ENCODE data around the gene ARHGAP21. TPM values are rescaled to one million over a fixed set of nuclear protein-coding genes. Genes with fewer than 3 reads are reported as not detected.

ARHGAP21 gene
- polyA plus RNA-seq, 3 donors from 2014 or later: 0.43 to 4.4 (median 3.1) TPM

- H3K9me3 Mint-ChIP-seq: no peaks in the 10 kb centered on the region
- no peak for DNase-seq
- H3K27me3 Mint-ChIP-seq (ENCODE audit: low read depth in 3 of 3): peaks cover 0 to 4% (median 0%) of the 10 kb centered on the region in 3 donors
- H3K36me3 Mint-ChIP-seq: no peaks in the 10 kb centered on the region
- no peak overlapping the region for H3K27ac Mint-ChIP-seq
- peaks cover 22 to 23% of the 10 kb centered on the region in 2 donors for H3K4me1 Mint-ChIP-seq
- no peak overlapping the region for H3K4me3 Mint-ChIP-seq
These were observed 5.4 kb downstream of the ARHGAP21 start for GRCh38 chr10:24718031-24718855.

- H3K27me3 Mint-ChIP-seq (ENCODE audit: low read depth in 3 of 3): no peaks in the 10 kb centered on the region
- no peaks in the 10 kb centered on the region for H3K9me3 Mint-ChIP-seq
- DNase-seq: no peak
- H3K36me3 Mint-ChIP-seq: no peaks in the 10 kb centered on the region
- H3K4me1 Mint-ChIP-seq: peaks cover 10 to 12% of the 10 kb centered on the region in 2 donors
- no peak overlapping the region for H3K4me3 Mint-ChIP-seq
- no peak overlapping the region for H3K27ac Mint-ChIP-seq
These were observed 7.4 kb downstream of the ARHGAP21 start for GRCh38 chr10:24716295-24716694.

DNA sequence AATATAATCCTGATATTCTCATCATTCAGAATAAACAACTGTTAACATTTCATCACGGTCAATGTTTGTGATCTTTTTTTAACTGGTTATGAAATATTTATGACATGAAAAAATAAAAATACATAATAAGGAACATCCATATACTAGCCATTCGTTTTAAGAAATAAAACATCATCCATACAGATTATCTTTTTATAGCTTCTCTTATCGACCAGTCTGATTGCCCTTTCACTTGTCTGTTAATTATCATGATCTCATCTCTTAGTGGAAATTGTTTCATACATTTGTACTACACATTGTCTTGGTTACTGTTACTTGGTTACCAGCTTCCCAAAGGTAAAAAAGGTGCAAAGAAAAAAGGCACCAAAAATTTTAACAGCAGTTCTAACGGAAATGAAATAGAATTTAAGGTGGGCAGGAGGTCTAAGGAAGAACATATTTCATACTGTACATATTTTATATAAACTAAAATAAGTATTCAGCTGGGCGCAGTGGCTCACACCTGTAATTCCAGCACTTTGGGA lies 8.4 kb downstream of the ARHGAP21 start:
- Mint-ChIP-seq H3K4me1 (peaks cover 0 to 4% of the 10 kb centered on the region in 2 donors), H3K27me3 (ENCODE audit: low read depth in 3 of 3) (no peaks in the 10 kb centered on the region), H3K27ac (no peak overlapping the region), H3K9me3 (no peaks in the 10 kb centered on the region), H3K36me3 (peaks cover 0 to 3% (median 0%) of the 10 kb centered on the region in 3 donors), H3K4me3 (no peak overlapping the region)
- DNase-seq: no peak

GRCh38 chr10:24713086-24713485 lies 10.6 kb downstream of the ARHGAP21 start:
- Mint-ChIP-seq H3K9me3 (no peaks in the 10 kb centered on the region), H3K36me3 (peaks cover 0 to 5% (median 0%) of the 10 kb centered on the region in 3 donors), H3K27me3 (ENCODE audit: low read depth in 3 of 3) (no peaks in the 10 kb centered on the region), H3K4me1 (peaks cover 0 to 1% of the 10 kb centered on the region in 2 donors), H3K27ac (no peak overlapping the region), H3K4me3 (no peak overlapping the region)
- DNase-seq: no peak

DNA sequence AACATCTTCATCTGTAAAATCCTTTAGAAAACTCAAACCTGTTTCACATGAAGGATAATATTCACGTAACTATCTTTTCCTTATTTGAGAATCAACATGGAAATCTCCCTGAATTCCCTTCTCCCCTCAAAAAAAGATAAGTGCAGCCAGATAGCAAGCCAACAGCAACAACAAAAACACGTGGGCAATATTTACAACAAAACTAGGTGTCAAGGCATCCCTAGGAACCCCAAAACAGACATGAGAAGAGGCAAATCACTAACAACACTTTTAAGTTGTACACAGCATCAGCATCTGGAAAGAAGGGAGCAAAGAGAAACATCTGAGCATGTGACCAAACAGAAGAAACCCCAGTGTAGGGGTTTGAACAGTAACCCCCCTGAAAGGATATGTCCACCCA lies 12.2 kb downstream of the ARHGAP21 start:
- H3K27ac Mint-ChIP-seq: no peak overlapping the region
- H3K4me3 Mint-ChIP-seq: no peak overlapping the region
- DNase-seq: no peak
- peaks cover 0 to 5% (median 0%) of the 10 kb centered on the region in 3 donors for H3K36me3 Mint-ChIP-seq
- H3K27me3 Mint-ChIP-seq (ENCODE audit: low read depth in 3 of 3): no peaks in the 10 kb centered on the region
- H3K9me3 Mint-ChIP-seq: no peaks in the 10 kb centered on the region
- H3K4me1 Mint-ChIP-seq: peaks cover 0 to 1% of the 10 kb centered on the region in 2 donors

- no peaks in the 10 kb centered on the region for H3K27me3 Mint-ChIP-seq (ENCODE audit: low read depth in 3 of 3)
- H3K4me1 Mint-ChIP-seq: peaks cover 0 to 3% of the 10 kb centered on the region in 2 donors
- no peak overlapping the region for H3K4me3 Mint-ChIP-seq
- no peak for DNase-seq
- no peaks in the 10 kb centered on the region for H3K9me3 Mint-ChIP-seq
- H3K36me3 Mint-ChIP-seq: peaks cover 0 to 5% (median 0%) of the 10 kb centered on the region in 3 donors
- no peak overlapping the region for H3K27ac Mint-ChIP-seq
These were observed 15.6 kb downstream of the ARHGAP21 start for GRCh38 chr10:24708081-24708480.

DNA sequence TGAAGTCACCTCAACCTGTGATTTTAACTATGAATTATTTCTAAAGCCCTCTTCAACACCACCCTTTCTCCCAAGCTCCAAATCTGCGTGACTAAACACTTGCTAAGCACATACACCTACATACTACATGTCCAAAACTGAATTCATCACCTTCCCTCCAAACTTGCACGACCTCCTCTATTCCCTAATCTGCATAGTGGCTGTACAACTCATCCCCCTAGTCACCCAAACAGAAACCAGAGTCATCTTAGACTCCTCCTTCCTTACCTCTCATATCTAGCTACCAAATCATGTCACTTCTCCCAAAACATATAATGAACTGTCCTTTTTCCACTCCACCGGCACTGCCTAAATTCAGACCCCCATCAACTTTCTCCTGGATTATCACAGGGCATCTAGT lies 16.2 kb downstream of the ARHGAP21 start:
- Mint-ChIP-seq H3K36me3 (peaks cover 0 to 5% (median 0%) of the 10 kb centered on the region in 3 donors), H3K27ac (no peak overlapping the region), H3K9me3 (no peaks in the 10 kb centered on the region), H3K4me3 (no peak overlapping the region), H3K4me1 (peaks cover 0 to 3% of the 10 kb centered on the region in 2 donors), H3K27me3 (ENCODE audit: low read depth in 3 of 3) (no peaks in the 10 kb centered on the region)
- DNase-seq: no peak

- DNase-seq: no peak
These were observed 17.1 kb downstream of the ARHGAP21 start for GRCh38 chr10:24706479-24707118.

GRCh38 chr10:24703700-24704099 lies 20.0 kb downstream of the ARHGAP21 start:
- DNase-seq: no peak
- H3K4me3 Mint-ChIP-seq: no peak overlapping the region
- peaks cover 10 to 15% of the 10 kb centered on the region in 2 donors for H3K4me1 Mint-ChIP-seq
- H3K27me3 Mint-ChIP-seq (ENCODE audit: low read depth in 3 of 3): peaks cover 0 to 1% (median 0%) of the 10 kb centered on the region in 3 donors
- no peaks in the 10 kb centered on the region for H3K36me3 Mint-ChIP-seq
- no peaks in the 10 kb centered on the region for H3K9me3 Mint-ChIP-seq
- no peak overlapping the region for H3K27ac Mint-ChIP-seq

More at GRCh38 chr10:24706479-24707118, 17.1 kb downstream of the ARHGAP21 start:
- no peak overlapping the region for H3K4me3 Mint-ChIP-seq
- peaks cover 5 to 6% of the 10 kb centered on the region in 2 donors for H3K4me1 Mint-ChIP-seq
- H3K27me3 Mint-ChIP-seq (ENCODE audit: low read depth in 3 of 3): no peaks in the 10 kb centered on the region
- no peak overlapping the region for H3K27ac Mint-ChIP-seq
- peaks cover 0 to 5% (median 0%) of the 10 kb centered on the region in 3 donors for H3K36me3 Mint-ChIP-seq
- H3K9me3 Mint-ChIP-seq: no peaks in the 10 kb centered on the region

DNA sequence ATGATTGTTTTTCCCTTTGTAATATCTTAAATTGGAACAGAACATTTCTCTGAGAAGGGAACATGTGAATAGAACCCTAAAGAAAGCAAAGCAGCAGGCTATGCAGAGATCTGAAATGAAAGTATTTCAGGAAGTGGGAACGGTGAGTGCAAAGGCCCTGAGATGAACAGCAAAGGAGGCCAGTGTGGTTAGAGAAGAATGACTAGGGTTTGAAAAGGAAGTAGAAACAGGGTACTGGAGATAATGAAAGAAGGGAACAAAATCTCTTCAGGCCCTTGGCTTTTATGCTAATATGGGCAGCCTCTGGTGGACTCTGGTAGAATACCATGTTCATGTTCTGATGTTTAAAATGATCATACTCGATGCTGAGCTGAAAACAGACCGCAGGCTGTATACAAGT lies 22.2 kb downstream of the ARHGAP21 start:
- H3K4me3 Mint-ChIP-seq: peak overlapping the region in 1 of 5 donors; percentile 3

DNA sequence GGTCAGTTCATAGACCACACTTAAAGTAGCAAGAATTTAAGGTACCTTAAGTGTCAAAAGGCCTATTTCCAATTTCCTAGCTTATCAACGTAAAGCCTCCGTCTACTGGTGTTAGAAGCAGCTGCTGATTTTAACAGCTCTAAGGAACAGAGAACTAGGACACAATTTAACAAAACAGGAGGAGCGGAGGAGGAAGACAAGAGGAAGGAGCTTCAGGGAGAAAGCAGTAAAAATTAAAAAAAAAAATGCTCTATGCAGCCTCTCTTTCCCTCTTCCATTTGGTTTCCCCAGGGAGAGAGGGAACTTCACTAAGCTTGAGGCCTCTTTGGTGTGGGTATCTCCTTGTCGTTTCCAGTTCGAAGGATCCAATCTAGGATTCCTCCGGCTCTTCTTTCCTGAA lies 22.7 kb downstream of the ARHGAP21 start:
- no peaks in the 10 kb centered on the region for H3K9me3 Mint-ChIP-seq
- H3K36me3 Mint-ChIP-seq: no peaks in the 10 kb centered on the region
- H3K27ac Mint-ChIP-seq: no peak overlapping the region
- H3K4me1 Mint-ChIP-seq: peaks cover 10 to 15% of the 10 kb centered on the region in 2 donors
- DNase-seq: no peak
- no peak overlapping the region for H3K4me3 Mint-ChIP-seq
- H3K27me3 Mint-ChIP-seq (ENCODE audit: low read depth in 3 of 3): peaks cover 0 to 1% (median 0%) of the 10 kb centered on the region in 3 donors

More for the DNA sequence above, 22.2 kb downstream of the ARHGAP21 start:
- H3K4me1 Mint-ChIP-seq: peaks cover 10 to 15% of the 10 kb centered on the region in 2 donors
- H3K9me3 Mint-ChIP-seq: no peaks in the 10 kb centered on the region
- peak overlapping the region in 4 of 6 donors; percentile 42 to 81 (median 65) for H3K27ac Mint-ChIP-seq
- H3K36me3 Mint-ChIP-seq: no peaks in the 10 kb centered on the region
- peaks cover 0 to 1% (median 0%) of the 10 kb centered on the region in 3 donors for H3K27me3 Mint-ChIP-seq (ENCODE audit: low read depth in 3 of 3)
- no peak for DNase-seq

- Mint-ChIP-seq H3K4me1 (peaks cover 8 to 15% of the 10 kb centered on the region in 2 donors), H3K27me3 (ENCODE audit: low read depth in 3 of 3) (peaks cover 0 to 1% (median 0%) of the 10 kb centered on the region in 3 donors), H3K36me3 (no peaks in the 10 kb centered on the region), H3K4me3 (no peak overlapping the region), H3K27ac (no peak overlapping the region), H3K9me3 (no peaks in the 10 kb centered on the region)
- no peak for DNase-seq
These were observed 25.4 kb downstream of the ARHGAP21 start for GRCh38 chr10:24698270-24698669.

DNA sequence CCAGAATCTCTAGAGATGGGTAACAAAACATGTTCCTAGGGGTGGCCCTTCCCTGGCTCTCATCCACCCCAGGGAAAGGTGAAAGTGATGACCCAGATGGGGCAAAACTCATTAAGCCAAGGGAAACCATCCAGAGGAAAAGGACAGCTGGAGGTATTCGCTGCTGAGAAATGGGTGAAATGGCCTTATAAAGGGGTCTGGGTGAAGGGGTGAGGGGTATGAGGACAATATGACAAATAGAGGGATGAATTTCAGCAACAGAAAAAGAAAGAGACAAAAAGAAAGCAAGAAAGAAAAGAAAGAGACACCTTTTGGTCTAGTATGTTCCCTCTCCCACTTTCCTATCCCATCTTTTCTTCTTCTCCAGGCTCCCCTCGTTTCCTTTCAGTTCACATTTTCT lies 26.6 kb downstream of the ARHGAP21 start:
- Mint-ChIP-seq H3K36me3 (no peaks in the 10 kb centered on the region), H3K27ac (peak overlapping the region in 1 of 6 donors; percentile 65), H3K9me3 (no peaks in the 10 kb centered on the region), H3K27me3 (ENCODE audit: low read depth in 3 of 3) (peaks cover 0 to 1% (median 0%) of the 10 kb centered on the region in 3 donors), H3K4me3 (no peak overlapping the region), H3K4me1 (peaks cover 8 to 15% of the 10 kb centered on the region in 2 donors)
- no peak for DNase-seq

GRCh38 chr10:24695452-24695851 lies 28.2 kb downstream of the ARHGAP21 start:
- H3K4me1 Mint-ChIP-seq: no peaks in the 10 kb centered on the region
- no peaks in the 10 kb centered on the region for H3K27me3 Mint-ChIP-seq (ENCODE audit: low read depth in 3 of 3)
- H3K4me3 Mint-ChIP-seq: no peak overlapping the region
- DNase-seq: no peak
- H3K9me3 Mint-ChIP-seq: no peaks in the 10 kb centered on the region
- no peaks in the 10 kb centered on the region for H3K36me3 Mint-ChIP-seq
- no peak overlapping the region for H3K27ac Mint-ChIP-seq

Measured in immature natural killer cell (primary cell).